Parathyroid adenoma (tissue), 2 donors: Measurements from ENCODE around the gene IGF1R.

ENCODE experiments used
- H2AFZ ChIP-seq: fragments of 300-600 bp; sonication (generic); one replicate; pipeline ENCODE4 v1.7.0; 2017; ENCODE audit warnings: antibody characterized with exemption, mild to moderate bottlenecking
- H3K27ac ChIP-seq: fragments of 300-600 bp; sonication (generic); one replicate; pipeline ENCODE4 v1.7.0; 2017
- H3K27me3 ChIP-seq: fragments of 300-600 bp; sonication (generic); one replicate; pipeline ENCODE4 v1.7.0; 2017; ENCODE audit warnings: low read length; ENCODE audit not compliant: control insufficient read depth, insufficient read depth
- H3K36me3 ChIP-seq: fragments of 300-600 bp; sonication (generic); one replicate; pipeline ENCODE4 v1.7.0; 2017; ENCODE audit warnings: low read length; ENCODE audit not compliant: control insufficient read depth, insufficient read depth
- H3K4me1 ChIP-seq: fragments of 300-600 bp; sonication (generic); one replicate; pipeline ENCODE4 v1.7.0; 2017; ENCODE audit warnings: control low read depth
- H3K4me2 ChIP-seq: fragments of 300-600 bp; sonication (generic); one replicate; pipeline ENCODE4 v1.7.0; 2017; ENCODE audit warnings: low read length
- H3K4me3 ChIP-seq: fragments of 300-600 bp; sonication (generic); one replicate; pipeline ENCODE4 v1.7.0; 2017; ENCODE audit warnings: low read depth, low read length
- H3K79me2 ChIP-seq: fragments of 300-600 bp; sonication (generic); one replicate; pipeline ENCODE4 v1.7.0; 2017; ENCODE audit warnings: control low read depth
- H3K9ac ChIP-seq: fragments of 300-600 bp; sonication (generic); one replicate; pipeline ENCODE4 v1.7.0; 2017; ENCODE audit warnings: mild to moderate bottlenecking
- H3K9me3 ChIP-seq: fragments of 300-600 bp; sonication (generic); one replicate; pipeline ENCODE4 v1.7.0; 2017; ENCODE audit warnings: low read length; ENCODE audit not compliant: control insufficient read depth
- TF ChIP-seq, protein P1 (sequence below): fragments of 300-600 bp; sonication (generic); IDR thresholded peaks from one replicate; pipeline ENCODE4 v1.7.0; 2017; ENCODE audit warnings: antibody characterized with exemption, mild to moderate bottlenecking
- donor health status: primary hyperparathyroidism.

The IGF1R gene

DNA sequence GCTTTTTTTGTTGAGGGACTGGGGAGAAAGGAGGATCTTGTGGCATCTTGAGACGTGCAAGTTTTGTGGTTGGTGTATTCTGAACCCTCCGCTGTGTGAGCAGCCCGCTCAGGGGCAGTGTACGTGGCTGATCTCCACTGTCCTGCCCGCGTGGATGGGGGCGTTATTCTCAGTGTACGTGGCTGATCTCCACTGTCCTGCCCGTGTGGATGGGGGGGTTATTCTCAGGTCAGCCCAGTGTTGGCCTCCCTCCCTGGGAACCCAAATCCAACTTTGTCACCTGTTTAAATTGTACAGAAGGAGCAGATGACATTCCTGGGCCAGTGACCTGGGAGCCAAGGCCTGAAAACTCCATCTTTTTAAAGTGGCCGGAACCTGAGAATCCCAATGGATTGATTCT lies 275.2 kb downstream of the IGF1R start:
- H3K36me3 ChIP-seq: no peaks in the 10 kb centered on the region
- peak overlapping the region; percentile 60 for H3K27ac ChIP-seq
- no peaks in the 10 kb centered on the region for H3K9me3 ChIP-seq
- H3K4me2 ChIP-seq: no peak overlapping the region
- TF ChIP-seq, protein P1, sequence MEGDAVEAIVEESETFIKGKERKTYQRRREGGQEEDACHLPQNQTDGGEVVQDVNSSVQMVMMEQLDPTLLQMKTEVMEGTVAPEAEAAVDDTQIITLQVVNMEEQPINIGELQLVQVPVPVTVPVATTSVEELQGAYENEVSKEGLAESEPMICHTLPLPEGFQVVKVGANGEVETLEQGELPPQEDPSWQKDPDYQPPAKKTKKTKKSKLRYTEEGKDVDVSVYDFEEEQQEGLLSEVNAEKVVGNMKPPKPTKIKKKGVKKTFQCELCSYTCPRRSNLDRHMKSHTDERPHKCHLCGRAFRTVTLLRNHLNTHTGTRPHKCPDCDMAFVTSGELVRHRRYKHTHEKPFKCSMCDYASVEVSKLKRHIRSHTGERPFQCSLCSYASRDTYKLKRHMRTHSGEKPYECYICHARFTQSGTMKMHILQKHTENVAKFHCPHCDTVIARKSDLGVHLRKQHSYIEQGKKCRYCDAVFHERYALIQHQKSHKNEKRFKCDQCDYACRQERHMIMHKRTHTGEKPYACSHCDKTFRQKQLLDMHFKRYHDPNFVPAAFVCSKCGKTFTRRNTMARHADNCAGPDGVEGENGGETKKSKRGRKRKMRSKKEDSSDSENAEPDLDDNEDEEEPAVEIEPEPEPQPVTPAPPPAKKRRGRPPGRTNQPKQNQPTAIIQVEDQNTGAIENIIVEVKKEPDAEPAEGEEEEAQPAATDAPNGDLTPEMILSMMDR: no peak
- peaks cover 30% of the 10 kb centered on the region for H3K4me1 ChIP-seq
- no peak overlapping the region for H3K9ac ChIP-seq
- H3K27me3 ChIP-seq: no peaks in the 10 kb centered on the region
- no peak overlapping the region for H3K4me3 ChIP-seq
- H2AFZ ChIP-seq: peak overlapping the region; percentile 64
- H3K79me2 ChIP-seq: no peaks in the 10 kb centered on the region

- Histone ChIP-seq H3K27me3 (no peaks in the 10 kb centered on the region), H3K9ac (no peak overlapping the region), H3K4me1 (peaks cover 30% of the 10 kb centered on the region), H3K36me3 (no peaks in the 10 kb centered on the region), H3K4me3 (no peak overlapping the region), H3K79me2 (no peaks in the 10 kb centered on the region), H3K27ac (peak overlapping the region; percentile 60), H2AFZ (peak overlapping the region; percentile 45), H3K9me3 (no peaks in the 10 kb centered on the region), H3K4me2 (no peak overlapping the region)
- TF ChIP-seq, protein P1: no peak
These were observed 276.2 kb downstream of the IGF1R start for GRCh38 chr15:98924401-98925049.

- H3K27me3 ChIP-seq: no peaks in the 10 kb centered on the region
- H3K4me1 ChIP-seq: peaks cover 30% of the 10 kb centered on the region
- H3K9ac ChIP-seq: no peak overlapping the region
- no peak overlapping the region for H3K4me2 ChIP-seq
- no peak overlapping the region for H3K27ac ChIP-seq
- H3K9me3 ChIP-seq: no peaks in the 10 kb centered on the region
- H3K36me3 ChIP-seq: no peaks in the 10 kb centered on the region
- H3K4me3 ChIP-seq: no peak overlapping the region
- no peak overlapping the region for H2AFZ ChIP-seq
- TF ChIP-seq, protein P1: no peak
- H3K79me2 ChIP-seq: no peaks in the 10 kb centered on the region
These were observed 277.9 kb downstream of the IGF1R start for GRCh38 chr15:98926236-98926635.

- Histone ChIP-seq H3K9ac (no peak overlapping the region), H3K36me3 (no peaks in the 10 kb centered on the region), H3K4me1 (peaks cover 30% of the 10 kb centered on the region), H3K9me3 (no peaks in the 10 kb centered on the region), H3K27me3 (no peaks in the 10 kb centered on the region), H3K79me2 (no peaks in the 10 kb centered on the region), H3K4me3 (no peak overlapping the region), H3K27ac (peak overlapping the region; percentile 79), H3K4me2 (peak overlapping the region; percentile 45), H2AFZ (peak overlapping the region; percentile 42)
- TF ChIP-seq, protein P1: no peak
These were observed 278.7 kb downstream of the IGF1R start for GRCh38 chr15:98927022-98927421.

DNA sequence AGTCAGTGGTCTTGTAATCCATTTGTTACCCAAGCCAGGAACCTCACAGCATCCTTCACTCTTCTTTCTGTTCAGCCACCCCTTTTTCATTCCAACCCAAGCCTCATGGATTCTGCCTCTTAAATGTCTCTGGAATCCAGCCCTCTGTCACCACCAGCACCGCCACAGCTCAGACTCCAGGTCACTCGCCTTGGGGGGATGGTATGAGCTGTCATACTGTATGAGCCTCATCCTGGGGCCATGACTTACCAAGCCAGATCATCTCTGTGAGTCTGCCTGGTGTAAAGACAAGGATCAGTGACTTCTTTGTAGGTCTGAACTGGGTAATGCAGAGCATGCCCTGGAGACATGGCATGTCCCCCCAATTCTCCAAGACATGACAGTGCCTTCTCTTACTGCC lies 279.7 kb downstream of the IGF1R start:
- Histone ChIP-seq H3K27me3 (no peaks in the 10 kb centered on the region), H3K36me3 (no peaks in the 10 kb centered on the region)

More for the DNA sequence above, 279.7 kb downstream of the IGF1R start:
- no peak overlapping the region for H3K4me2 ChIP-seq
- TF ChIP-seq, protein P1: no peak
- peaks cover 27% of the 10 kb centered on the region for H3K4me1 ChIP-seq
- no peaks in the 10 kb centered on the region for H3K79me2 ChIP-seq
- peak overlapping the region; percentile 79 for H3K27ac ChIP-seq
- peak overlapping the region; percentile 46 for H2AFZ ChIP-seq
- H3K4me3 ChIP-seq: no peak overlapping the region
- no peaks in the 10 kb centered on the region for H3K9me3 ChIP-seq
- H3K9ac ChIP-seq: no peak overlapping the region
